GM18951 (cell line): ENCODE measurements around the gene AFAP1L2.

Experiments used
- POLR2A ChIP-seq: IDR thresholded peaks from 4 replicates; pipeline ENCODE4 v1.6.1; 2011; ENCODE audit warnings: mild to moderate bottlenecking; ENCODE audit not compliant: insufficient read length, insufficient read depth; ENCODE audit errors: extremely low read depth
- in situ Hi-C: fragments of 300-500 bp; cut with MboI; formaldehyde crosslinking; loops from one replicate; pipeline ENCODE4 v1.12.0; 2022; ENCODE audit warnings: low sequenced_read_pairs, mixed read lengths, inconsistent platforms; ENCODE audit not compliant: unreplicated experiment

AFAP1L2 gene

GRCh38 chr10:114307731-114308130, 96.6 kb downstream of the AFAP1L2 start:
- in situ Hi-C loops: loop anchor here (25.0 kb wide), 1 partner anchor 830 kb away; no protein-coding TSS in a partner anchor
- TF ChIP-seq POLR2A: no peak

GRCh38 chr10:114306116-114306973, 98.0 kb downstream of the AFAP1L2 start:
- TF ChIP-seq POLR2A: no peak
- in situ Hi-C loops: loop anchor here (25.0 kb wide), 1 partner anchor 831 kb away; no protein-coding TSS in a partner anchor

GRCh38 chr10:114305521-114305925, 98.8 kb downstream of the AFAP1L2 start:
- in situ Hi-C loops: loop anchor here (25.0 kb wide), 1 partner anchor 832 kb away; no protein-coding TSS in a partner anchor
- TF ChIP-seq POLR2A: no peak

- TF ChIP-seq POLR2A: no peak
- in situ Hi-C loops: loop anchor here (25.0 kb wide), 1 partner anchor 833 kb away; no protein-coding TSS in a partner anchor
Measured at GRCh38 chr10:114304571-114305421, 99.5 kb downstream of the AFAP1L2 start.

GRCh38 chr10:114304017-114304570, 100.2 kb downstream of the AFAP1L2 start:
- in situ Hi-C loops: loop anchor here (25.0 kb wide), 1 partner anchor 833 kb away; no protein-coding TSS in a partner anchor

GRCh38 chr10:114303556-114303955, 100.7 kb downstream of the AFAP1L2 start:
- in situ Hi-C loops: loop anchor here (25.0 kb wide), 1 partner anchor 834 kb away; no protein-coding TSS in a partner anchor
- TF ChIP-seq POLR2A: no peak

More at GRCh38 chr10:114304017-114304570, 100.2 kb downstream of the AFAP1L2 start:
- TF ChIP-seq POLR2A: no peak

- in situ Hi-C loops: loop anchor here (25.0 kb wide), 1 partner anchor 835 kb away; no protein-coding TSS in a partner anchor
- no peak for TF ChIP-seq POLR2A
Measured at GRCh38 chr10:114301951-114302710, 102.2 kb downstream of the AFAP1L2 start.

GRCh38 chr10:114301177-114301576, 103.1 kb downstream of the AFAP1L2 start:
- in situ Hi-C loops: loop anchor here (25.0 kb wide), 1 partner anchor 836 kb away; no protein-coding TSS in a partner anchor
- no peak for TF ChIP-seq POLR2A

- TF ChIP-seq POLR2A: no peak
- in situ Hi-C loops: loop anchor here (25.0 kb wide), 1 partner anchor 837 kb away; no protein-coding TSS in a partner anchor
Measured at GRCh38 chr10:114300036-114300645, 104.2 kb downstream of the AFAP1L2 start.

- in situ Hi-C loops: no loop called here
- TF ChIP-seq POLR2A: no peak
Measured at GRCh38 chr10:114297136-114297705, 107.1 kb downstream of the AFAP1L2 start.

- no peak for TF ChIP-seq POLR2A
- in situ Hi-C loops: no loop called here
Measured at GRCh38 chr10:114295393-114295792, 108.9 kb downstream of the AFAP1L2 start.

- TF ChIP-seq POLR2A: no peak
- in situ Hi-C loops: no loop called here
Measured at GRCh38 chr10:114294549-114294948, 109.8 kb downstream of the AFAP1L2 start.

- in situ Hi-C loops: no loop called here
- TF ChIP-seq POLR2A: no peak
Measured at GRCh38 chr10:114293075-114293474, 111.2 kb downstream of the AFAP1L2 start.
